Ovary (tissue), 3 donors: Measurements from ENCODE around the gene RADIL.

Source experiments
- CTCF ChIP-seq, 3 donors: fragments of 450-650 bp in 2 of 3; fragments of 200-600 bp in 1 of 3; IDR thresholded peaks; one replicate each; pipeline versions ENCODE4 v1.5.1 to v1.8.0; 2016 to 2022; ENCODE audit warnings: antibody characterized with exemption in 3 of 3, mild to moderate bottlenecking in 1 of 3
- EP300 ChIP-seq: sonication (generic); formaldehyde crosslinking; IDR thresholded peaks from one replicate; pipeline ENCODE4 v1.6.1; 2017; ENCODE audit warnings: antibody characterized with exemption
- POLR2A ChIP-seq: fragments of 450-650 bp; IDR thresholded peaks from one replicate; pipeline ENCODE4 v1.6.1; 2017; ENCODE audit warnings: antibody characterized with exemption, mild to moderate bottlenecking, moderate library complexity
- donor health status: DM: no; HTN: no; CAD: no.

GRCh38 chr7:4790516-4790991 is 93.0 kb downstream of the RADIL start:
- TF ChIP-seq CTCF (IDR thresholded peaks at IDR 0.05) (no peak), POLR2A (no peak), EP300 (no peak)
